ENCODE results near the gene TMEM91.
A peak's percentile ranks its signal among the peaks of the same experiment; 100 is the strongest.
"Not testable (repeated sequence)": the region's sequence is repeated elsewhere in the genome, so short reads cannot be mapped to it uniquely, and the experiment has no call there.

Gene TMEM91

DNA sequence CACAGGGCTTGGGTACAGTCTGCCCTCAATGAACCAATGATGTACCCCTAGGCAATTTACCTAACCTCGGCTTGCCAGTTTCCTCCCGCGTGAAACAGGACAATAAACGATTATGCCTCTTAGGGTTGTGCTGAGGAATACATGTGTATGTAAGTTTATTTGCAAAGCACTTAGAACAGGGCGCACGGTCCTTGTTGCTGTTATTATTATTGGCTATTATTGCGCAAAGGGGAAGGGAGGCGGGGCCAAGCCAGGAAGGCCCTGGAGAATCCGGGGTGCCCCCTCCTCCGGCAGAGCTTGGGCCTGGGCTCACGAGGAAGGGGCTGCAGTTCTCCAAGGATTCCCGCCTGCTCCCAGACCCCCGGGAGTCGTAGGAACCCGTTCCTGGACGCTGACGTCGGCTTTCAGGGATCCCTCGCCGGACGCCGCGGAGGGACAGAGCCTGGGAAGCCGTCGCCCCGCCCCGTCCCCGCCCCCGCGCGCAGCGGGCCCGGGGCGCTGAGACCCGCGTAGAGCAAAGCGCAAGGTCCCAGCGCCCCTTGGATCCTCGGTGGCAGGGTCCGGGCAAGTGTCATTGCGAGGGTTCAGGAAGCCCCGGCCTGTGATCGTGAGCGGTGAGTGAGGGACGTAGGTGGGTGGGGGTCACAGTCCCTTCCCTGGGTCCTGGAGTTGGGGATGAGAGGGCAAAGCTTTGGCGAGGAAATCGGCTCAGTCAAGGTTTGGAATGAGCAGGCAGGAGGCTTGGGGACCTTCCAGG, at the start of gene TMEM91:
Gene TMEM91, plus strand, starts transcription at position 293 of the 757 bp plus-strand sequence. CDS start 1,777 bp downstream, outside the sequence.
- FAIRE-seq, result no peak
- DNase-seq (ENCODE audit: low spot score), result no peak

GRCh38 chr19:41327076-41327575, 49.2 kb upstream of the TMEM91 start:
- FAIRE-seq (no peak), DNase-seq (ENCODE audit: low spot score) (no peak)

- peak; percentile 72 for DNase-seq (ENCODE audit: low spot score)
- peak; percentile 46 for FAIRE-seq
Measured at GRCh38 chr19:41327576-41328156, 48.7 kb upstream of the TMEM91 start.

- FAIRE-seq, result no peak
- no peak for DNase-seq (ENCODE audit: low spot score)
Measured at GRCh38 chr19:41328157-41328841, 48.0 kb upstream of the TMEM91 start.

DNA sequence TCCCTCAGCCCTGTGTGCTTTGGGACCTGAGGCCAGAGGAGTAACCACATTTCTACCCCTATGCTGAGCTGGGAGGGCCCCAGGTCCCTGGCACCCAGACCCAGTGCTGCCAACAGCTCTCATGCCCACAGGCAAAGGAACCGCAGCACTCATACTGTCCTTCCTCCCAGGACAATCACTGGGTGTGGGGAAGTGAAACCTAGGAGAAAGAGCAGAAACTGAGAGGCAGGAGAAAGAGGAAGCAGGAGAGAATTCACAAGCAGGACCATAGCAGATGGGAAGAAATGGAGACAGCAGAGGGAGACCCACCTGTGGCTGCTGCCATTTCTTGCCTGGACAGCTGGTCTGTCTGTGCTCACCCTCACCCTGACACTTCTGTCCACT, 47.5 kb upstream of the TMEM91 start:
- FAIRE-seq (no peak), DNase-seq (ENCODE audit: low spot score) (no peak)

DNA sequence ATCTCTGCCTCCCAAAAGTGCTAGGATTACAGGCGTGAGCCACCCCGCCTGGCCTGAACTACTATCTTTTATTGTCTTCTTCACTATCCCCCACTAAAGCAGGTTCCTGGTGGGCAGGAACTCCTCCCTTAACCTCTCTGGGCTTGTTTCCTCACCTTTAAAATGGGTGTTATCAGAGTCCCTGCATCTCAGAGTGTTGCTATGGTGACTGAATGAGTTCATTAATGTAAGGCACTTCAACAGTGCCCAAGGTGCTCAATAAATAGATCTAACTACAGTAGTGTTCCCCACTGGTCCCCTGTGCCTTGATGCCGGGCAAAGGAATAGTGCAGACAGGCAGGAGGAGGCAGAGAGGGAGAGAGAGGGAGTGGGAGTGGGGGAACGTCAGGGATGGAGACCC, 45.9 kb upstream of the TMEM91 start:
- FAIRE-seq (no peak), DNase-seq (ENCODE audit: low spot score) (no peak)

DNA sequence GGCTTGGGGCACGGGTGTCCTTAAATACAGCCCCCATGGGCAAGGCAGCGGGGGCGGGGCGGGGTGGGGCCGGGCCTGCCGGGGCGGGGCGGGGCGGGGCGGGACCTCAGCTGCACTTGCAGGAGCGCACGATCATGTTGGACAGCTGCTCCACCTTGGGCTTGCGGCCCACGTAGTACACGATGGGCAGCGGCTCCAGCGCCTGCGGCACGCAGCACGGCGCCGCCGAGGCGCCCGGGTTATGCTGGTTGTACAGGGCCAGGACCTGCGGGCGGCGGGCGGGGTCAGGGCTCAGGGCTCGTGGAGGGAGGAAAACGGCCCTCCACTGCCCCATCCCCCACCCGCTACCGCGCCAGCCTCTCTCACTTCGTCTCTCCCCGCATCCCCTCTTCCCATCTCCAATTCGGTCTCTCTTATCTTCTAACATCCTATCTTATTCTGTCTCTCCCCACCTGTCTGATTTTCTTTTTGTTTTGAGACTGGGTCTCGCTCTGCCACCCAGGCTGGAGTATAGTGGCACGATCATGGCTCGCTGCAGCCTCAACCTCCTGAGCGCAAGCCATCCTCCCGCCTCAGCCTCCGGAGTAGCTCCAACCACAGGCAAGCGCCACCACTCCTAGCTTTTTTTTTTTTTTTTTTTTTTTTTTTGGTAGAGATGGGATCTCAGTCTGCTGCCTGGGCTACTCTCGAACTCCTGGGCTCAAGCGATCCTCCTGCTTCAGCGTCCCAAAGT, 45.2 kb upstream of the TMEM91 start:
- DNase-seq (ENCODE audit: low spot score) (no peak), FAIRE-seq (no peak)

GRCh38 chr19:41332000-41332399, 44.3 kb upstream of the TMEM91 start:
- FAIRE-seq (no peak), DNase-seq (ENCODE audit: low spot score) (no peak)

DNA sequence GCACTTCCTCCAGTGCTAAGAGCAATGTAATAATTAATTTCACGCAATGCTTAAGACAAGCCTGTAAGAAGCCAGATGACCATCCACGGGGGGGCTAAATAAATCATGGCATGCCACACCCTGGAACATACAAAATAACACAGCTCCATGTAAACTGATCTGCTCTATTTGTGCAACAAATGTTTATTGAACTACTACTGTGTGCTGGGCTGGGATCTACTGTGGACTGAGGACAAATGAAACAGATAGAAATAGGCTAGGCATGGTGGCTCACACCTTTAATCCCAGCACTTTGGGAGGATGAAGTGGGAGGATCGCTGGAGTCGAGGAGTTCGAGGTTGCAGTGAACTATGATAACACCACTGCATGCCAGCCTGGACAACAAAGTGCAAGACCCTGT, 43.9 kb upstream of the TMEM91 start:
- FAIRE-seq (no peak), DNase-seq (ENCODE audit: low spot score) (no peak)

- DNase-seq (ENCODE audit: low spot score) (no peak), FAIRE-seq (no peak)
Measured at GRCh38 chr19:41334793-41335192, 41.5 kb upstream of the TMEM91 start.

DNA sequence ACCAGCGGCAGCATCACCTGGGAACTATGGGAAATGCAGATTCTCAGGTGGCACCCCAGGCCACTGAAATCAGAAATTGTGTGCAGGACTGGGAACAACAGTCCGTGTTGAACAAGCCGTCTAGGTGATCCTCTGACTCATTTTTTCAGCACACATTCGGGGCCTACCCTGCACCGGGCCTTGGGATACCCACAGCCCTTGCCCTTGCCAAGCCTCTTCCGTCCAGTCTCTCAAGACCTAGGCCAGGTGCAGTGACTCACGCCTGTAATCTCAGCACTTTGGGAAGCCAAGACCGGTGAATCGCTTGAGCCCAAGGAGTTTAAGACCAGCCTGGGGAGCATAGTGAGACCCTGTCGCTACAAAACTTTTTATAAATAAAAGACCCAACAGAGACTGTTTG, 40.9 kb upstream of the TMEM91 start:
- FAIRE-seq (no peak), DNase-seq (ENCODE audit: low spot score) (no peak)

DNA sequence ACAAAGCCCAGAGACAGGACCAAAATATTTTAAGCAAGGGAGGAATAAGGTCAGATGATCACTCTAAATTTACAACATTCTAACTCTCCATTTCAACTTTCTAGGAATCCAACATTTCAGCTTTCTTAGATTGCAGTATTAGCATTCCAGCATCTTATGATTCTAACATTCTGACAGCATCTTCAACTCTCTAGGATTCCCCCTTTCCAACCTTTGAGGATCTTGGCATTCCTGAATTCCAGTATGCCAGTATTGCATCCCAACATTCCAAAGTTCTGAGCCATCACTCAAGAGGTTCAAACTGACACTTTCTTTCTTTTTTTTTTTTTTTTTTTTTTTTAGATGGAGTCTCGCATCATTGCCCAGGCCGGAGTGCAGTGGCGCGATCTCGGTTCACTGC, 36.4 kb upstream of the TMEM91 start:
- FAIRE-seq (peak; percentile 90), DNase-seq (ENCODE audit: low spot score) (peak; percentile 86)

GRCh38 chr19:41341669-41342490, 34.5 kb upstream of the TMEM91 start:
- FAIRE-seq, result no peak
- no peak for DNase-seq (ENCODE audit: low spot score)

- FAIRE-seq (no peak), DNase-seq (ENCODE audit: low spot score) (no peak)
Measured at GRCh38 chr19:41344162-41344561, 32.2 kb upstream of the TMEM91 start.

GRCh38 chr19:41346916-41347315, 29.4 kb upstream of the TMEM91 start:
- not testable (repeated sequence) for DNase-seq (ENCODE audit: low spot score); FAIRE-seq

- FAIRE-seq (no peak), DNase-seq (ENCODE audit: low spot score) (no peak)
Measured at GRCh38 chr19:41350735-41351338, 25.5 kb upstream of the TMEM91 start.

- no peak for DNase-seq (ENCODE audit: low spot score)
- no peak for FAIRE-seq
Measured at GRCh38 chr19:41351339-41352245, 24.7 kb upstream of the TMEM91 start.

- FAIRE-seq (no peak), DNase-seq (ENCODE audit: low spot score) (no peak)
Measured at GRCh38 chr19:41352279-41352608, 24.1 kb upstream of the TMEM91 start.
